A673 (cell line): ENCODE results near the gene HELZ2.

ENCODE experiments used
- CTCF ChIP-seq: fragments of 300-800, 200-600 bp; sonication (generic); conservative IDR thresholded peaks from 2 replicates; pipeline ENCODE4 v1.5.1; 2017; ENCODE audit warnings: low read depth, mild to moderate bottlenecking, antibody characterized with exemption, low read length, moderate library complexity, mixed read lengths
- EZH2 ChIP-seq: fragments of 200-600 bp; sonication (generic); IDR thresholded peaks from 2 replicates; pipeline ENCODE4 v1.6.1; 2017; ENCODE audit warnings: borderline replicate concordance, low read depth, mild to moderate bottlenecking, mixed read lengths, antibody characterized with exemption, low read length; ENCODE audit not compliant: poor library complexity, severe bottlenecking

- TF ChIP-seq EZH2 (no peak), CTCF (no peak)
Measured at GRCh38 chr20:63555661-63556381, 18.2 kb downstream of the HELZ2 start.
